SK-N-SH (cell line): ENCODE results near the gene MYL6B. TPM values are rescaled to one million over a fixed set of nuclear protein-coding genes. Genes with fewer than 3 reads are reported as not detected.

ENCODE experiments used
- CTCF ChIA-PET: fragments of 300-600, 350-600 bp; formaldehyde crosslinking; extraction: SDS; loops from one replicate; lab custom pipeline; 2021; lab: Yijun Ruan, JAX
- POLR2A ChIA-PET: fragments of 350-600 bp; sonication (Branson Sonifier 250); formaldehyde crosslinking; extraction: SDS; loops from one replicate; lab custom pipeline; 2020; ENCODE audit warnings: antibody characterized with exemption, inconsistent platforms; lab: Yijun Ruan, JAX
- DNase-seq: peaks from one replicate; pipeline ENCODE4 v3.0.0; 2012
- H2AFZ ChIP-seq: fragments of 200-600 bp; sonication (generic); 2 replicates; pipeline ENCODE4 v1.8.1; 2016; ENCODE audit warnings: antibody characterized with exemption, mild to moderate bottlenecking, low read depth
- H3F3A ChIP-seq: fragments of 200-600 bp; sonication (generic); replicated peaks from 2 replicates; pipeline ENCODE3; 2016; ENCODE audit warnings: antibody characterized with exemption, mild to moderate bottlenecking; ENCODE audit not compliant: insufficient read depth
- H3K27ac ChIP-seq, 2 experiments: fragments of 200-500 bp in 1 of 2; fragments of 200-600 bp in 1 of 2; sonication (Bioruptor generic) in 1 of 2; sonication (generic), shearing (Covaris generic) in 1 of 2; 2 replicates each; pipeline versions ENCODE4 v1.5.1 to v1.6.1; 2014 to 2016; ENCODE audit warnings: low read depth in 2 of 2, inconsistent platforms in 1 of 2, low read length in 1 of 2, mild to moderate bottlenecking in 1 of 2, mixed read lengths in 1 of 2
- H3K27me3 ChIP-seq: fragments of 200-600 bp; sonication (generic), shearing (Covaris generic); 2 replicates; pipeline ENCODE4 v1.6.1; 2016; ENCODE audit warnings: mixed run types; ENCODE audit not compliant: insufficient read depth
- H3K36me3 ChIP-seq, 2 experiments: fragments of 200-500 bp in 1 of 2; fragments of 200-600 bp in 1 of 2; sonication (Bioruptor generic) in 1 of 2; sonication (generic) in 1 of 2; replicated peaks in 1 of 2; 2 replicates each; pipeline versions ENCODE3 to v1.5.1; 2014 to 2016; ENCODE audit warnings: low read length in 1 of 2, mild to moderate bottlenecking in 1 of 2; ENCODE audit not compliant: insufficient read depth in 2 of 2, control insufficient read depth in 1 of 2
- H3K4me1 ChIP-seq, 2 experiments: fragments of 200-500 bp in 1 of 2; fragments of 200-600 bp in 1 of 2; sonication (Bioruptor generic) in 1 of 2; sonication (generic), shearing (Covaris generic) in 1 of 2; 2 replicates each; pipeline versions ENCODE4 v1.5.1 to v1.6.1; 2014 to 2016; ENCODE audit warnings: low read depth in 1 of 2, low read length in 1 of 2, mixed run types in 1 of 2; ENCODE audit not compliant: insufficient read depth in 2 of 2, control insufficient read depth in 1 of 2
- H3K4me2 ChIP-seq: fragments of 200-600 bp; sonication (generic), shearing (Covaris generic); 2 replicates; pipeline ENCODE4 v1.6.1; 2017; ENCODE audit warnings: mixed run types
- H3K4me3 ChIP-seq, 2 experiments: fragments of 200-500 bp in 1 of 2; fragments of 200-600 bp in 1 of 2; sonication (Bioruptor generic) in 1 of 2; sonication (generic), shearing (Covaris generic) in 1 of 2; 2 replicates each; pipeline versions ENCODE4 v1.5.1 to v1.8.1; 2014 to 2016; ENCODE audit warnings: low read depth in 2 of 2, inconsistent platforms in 1 of 2, low read length in 1 of 2, mild to moderate bottlenecking in 1 of 2, mixed read lengths in 1 of 2, moderate library complexity in 1 of 2
- H3K79me2 ChIP-seq: fragments of 200-600 bp; sonication (generic); 2 replicates; pipeline ENCODE4 v1.8.1; 2017; ENCODE audit warnings: mild to moderate bottlenecking; ENCODE audit not compliant: insufficient read depth
- H3K9ac ChIP-seq: fragments of 200-600 bp; sonication (generic); 2 replicates; pipeline ENCODE4 v1.6.1; 2017; ENCODE audit warnings: mixed run types
- H3K9me2 ChIP-seq: fragments of 200-600 bp; sonication (generic); 2 replicates; pipeline ENCODE4 v1.6.1; 2017; ENCODE audit warnings: mixed run types
- H3K9me3 ChIP-seq: fragments of 200-600 bp; sonication (generic); 2 replicates; pipeline ENCODE4 v1.6.1; 2017; ENCODE audit warnings: mixed run types, mild to moderate bottlenecking, moderate library complexity
- H4K20me1 ChIP-seq: fragments of 200-600 bp; sonication (generic); 2 replicates; pipeline ENCODE4 v1.6.1; 2017; ENCODE audit warnings: mild to moderate bottlenecking, mixed run types; ENCODE audit not compliant: insufficient read depth
- CTCF ChIP-seq: fragments of 200-600 bp; sonication (generic); IDR thresholded peaks from 2 replicates; pipeline ENCODE4 v1.6.1; 2017; ENCODE audit warnings: antibody characterized with exemption, mild to moderate bottlenecking, moderate library complexity
- EP300 ChIP-seq, 2 experiments: IDR thresholded peaks; 2 replicates each; pipeline versions ENCODE4 v1.4.0 to v1.6.1; 2012; ENCODE audit warnings: borderline replicate concordance in 1 of 2, low read depth in 1 of 2, low read length in 1 of 2
- FOSL2 ChIP-seq: IDR thresholded peaks from 2 replicates; pipeline ENCODE4 v1.4.0; 2012; ENCODE audit warnings: low read depth, mild to moderate bottlenecking, moderate library complexity, borderline replicate concordance
- JUND ChIP-seq: IDR thresholded peaks from 2 replicates; pipeline ENCODE4 v1.4.0; 2012
- MAX ChIP-seq: IDR thresholded peaks from 2 replicates; pipeline ENCODE4 v1.4.0; 2012; ENCODE audit warnings: low read depth
- MEF2A ChIP-seq: IDR thresholded peaks from 2 replicates; pipeline ENCODE4 v1.4.0; 2012; ENCODE audit warnings: low read depth, borderline replicate concordance
- MXI1 ChIP-seq: IDR thresholded peaks from 2 replicates; pipeline ENCODE4 v1.6.1; 2012; ENCODE audit warnings: mild to moderate bottlenecking, low read depth, low read length, improper control_type of control experiment
- NRF1 ChIP-seq: IDR thresholded peaks from 2 replicates; pipeline ENCODE4 v1.6.1; 2012; ENCODE audit warnings: low read depth, mild to moderate bottlenecking, low read length
- PBX3 ChIP-seq: IDR thresholded peaks from 2 replicates; pipeline ENCODE4; 2012
- RXRA ChIP-seq: IDR thresholded peaks from 2 replicates; pipeline ENCODE4 v1.4.0; 2012; ENCODE audit warnings: low read depth, mild to moderate bottlenecking, borderline replicate concordance
- SIN3A ChIP-seq: IDR thresholded peaks from 2 replicates; pipeline ENCODE4 v1.6.1; 2012; ENCODE audit warnings: low read depth, mild to moderate bottlenecking, low read length, moderate library complexity, borderline replicate concordance
- SMC3 ChIP-seq: IDR thresholded peaks from 2 replicates; pipeline ENCODE4 v1.6.1; 2012; ENCODE audit warnings: low read depth, low read length, improper control_type of control experiment
- TCF12 ChIP-seq: IDR thresholded peaks from 2 replicates; pipeline ENCODE4 v1.4.0; 2012
- TEAD4 ChIP-seq: IDR thresholded peaks from 2 replicates; pipeline ENCODE4 v1.4.0; 2012; ENCODE audit warnings: mild to moderate bottlenecking, borderline replicate concordance; ENCODE audit not compliant: insufficient read depth
- YY1 ChIP-seq: IDR thresholded peaks from 2 replicates; pipeline ENCODE4 v1.4.0; 2012; ENCODE audit warnings: low read depth, mild to moderate bottlenecking
- ZBTB33 ChIP-seq: IDR thresholded peaks from 2 replicates; pipeline ENCODE4 v1.4.0; 2012; ENCODE audit warnings: low read depth, borderline replicate concordance
- WGBS: methylation state at CpG from one replicate; pipeline ENCODE4 v1.1.6; 2017; ENCODE audit warnings: low lambda C conversion rate; 5-methylcytosine and 5-hydroxymethylcytosine counted together
- polyA plus RNA-seq, 3 experiments: library from polyadenylated mRNA; depleted of rRNA; stranded (reverse); fragments of >200 nt; gene quantifications; 2 replicates each; pipeline ENCODE4 v1.2.3, GENCODE V29; 2012

MYL6B gene
- polyA plus RNA-seq, 1 of the 3 experiments (the other 2 are of a cell fraction): 234 TPM

GRCh38 chr12:56198836-56199235 lies 46.4 kb downstream of the MYL6B start:
- POLR2A ChIA-PET: interaction anchor here (0.7 kb wide), 1 partner anchor 100 kb away, joined by 3 read pairs; no protein-coding TSS in a partner anchor
- no peaks in the 10 kb centered on the region for H3K79me2 ChIP-seq
- WGBS: 32% methylated on average over 1 of the region's 1 CpG
- H4K20me1 ChIP-seq: no peaks in the 10 kb centered on the region
- TF ChIP-seq TCF12 (peak; percentile 67), EP300 (IDR thresholded peaks at IDR 0.05; ENCODE audit: borderline replicate concordance in 1 of 2, low read depth in 1 of 2, low read length in 1 of 2) (peak in 1 of 2 experiments; percentile 43; a peak in 1 of 4 replicates), JUND (peak; percentile 20; the same call in 1 of the 2 replicates), TEAD4 (peak; percentile 57; the same call in 1 of the 2 replicates), NRF1 (no peak), SIN3A (no peak), PBX3 (peak; percentile 72)
- H2AFZ ChIP-seq: no peak overlapping the region
- no peak overlapping the region for H3K4me3 ChIP-seq
- CTCF ChIA-PET: interaction anchor here (1.2 to 6.6 kb wide), 2 partner anchors 10 to 145 kb away, joined by 3 to 37 read pairs; partner anchors contain the start of gene SMARCC2
- DNase-seq: no peak
- H3K27me3 ChIP-seq: no peaks in the 10 kb centered on the region
- peaks cover 30% of the 10 kb centered on the region for H3F3A ChIP-seq
- H3K9me3 ChIP-seq: no peaks in the 10 kb centered on the region
- peak overlapping the region in 1 of 2 experiments; percentile 29; a peak in 2 of 4 replicates for H3K27ac ChIP-seq
- H3K4me2 ChIP-seq: no peak overlapping the region
- H3K4me1 ChIP-seq: peaks cover 0 to 14% of the 10 kb centered on the region in 2 experiments; a peak in 1 of 4 replicates
- H3K36me3 ChIP-seq: no peaks in the 10 kb centered on the region
- H3K9ac ChIP-seq: no peak overlapping the region
- no peaks in the 10 kb centered on the region for H3K9me2 ChIP-seq

- Histone ChIP-seq H3K4me1 (peaks cover 0 to 7% of the 10 kb centered on the region in 2 experiments; a peak in 1 of 4 replicates), H3K9ac (no peak overlapping the region), H3K27me3 (no peaks in the 10 kb centered on the region), H3K9me2 (no peaks in the 10 kb centered on the region), H3K27ac (no peak overlapping the region), H3K79me2 (no peaks in the 10 kb centered on the region), H3K36me3 (peaks cover 21 to 34% of the 10 kb centered on the region in 2 experiments), H3K4me3 (no peak overlapping the region), H3K4me2 (no peak overlapping the region), H4K20me1 (no peaks in the 10 kb centered on the region; the same call in 1 of the 2 replicates), H3F3A (peaks cover 53% of the 10 kb centered on the region), H2AFZ (no peak overlapping the region), H3K9me3 (no peaks in the 10 kb centered on the region)
- TF ChIP-seq MXI1 (no peak), MEF2A (no peak), RXRA (no peak), SMC3 (no peak), PBX3 (no peak), CTCF (no peak), ZBTB33 (no peak), FOSL2 (no peak), JUND (no peak), TCF12 (no peak), YY1 (no peak), EP300 (IDR thresholded peaks at IDR 0.05; ENCODE audit: borderline replicate concordance in 1 of 2, low read depth in 1 of 2, low read length in 1 of 2) (no peak), MAX (no peak)
- 75% methylated on average over 1 of the region's 1 CpG for WGBS
- POLR2A ChIA-PET: interaction anchor here (0.6 to 1.8 kb wide), 4 partner anchors 19 to 289 kb away, joined by 3 to 8 read pairs (median 3); partner anchors contain the start of genes RNF41 and ZC3H10
- no peak for DNase-seq
- CTCF ChIA-PET: interaction anchor here (1.2 to 6.6 kb wide), 4 partner anchors 11 to 56 kb away, joined by 3 to 37 read pairs (median 6); partner anchors contain the start of genes ANKRD52, RNF41 and SMARCC2
Observed at GRCh38 chr12:56202366-56202765, 50.0 kb downstream of the MYL6B start.
